NCI-H446 (cell line): ENCODE measurements around the gene KCNQ1.

Experiments
- DNase-seq, 2 experiments: peaks; one replicate each; lab custom pipeline; 2025; lab: John Stamatoyannopoulos, UW

KCNQ1 gene

DNA sequence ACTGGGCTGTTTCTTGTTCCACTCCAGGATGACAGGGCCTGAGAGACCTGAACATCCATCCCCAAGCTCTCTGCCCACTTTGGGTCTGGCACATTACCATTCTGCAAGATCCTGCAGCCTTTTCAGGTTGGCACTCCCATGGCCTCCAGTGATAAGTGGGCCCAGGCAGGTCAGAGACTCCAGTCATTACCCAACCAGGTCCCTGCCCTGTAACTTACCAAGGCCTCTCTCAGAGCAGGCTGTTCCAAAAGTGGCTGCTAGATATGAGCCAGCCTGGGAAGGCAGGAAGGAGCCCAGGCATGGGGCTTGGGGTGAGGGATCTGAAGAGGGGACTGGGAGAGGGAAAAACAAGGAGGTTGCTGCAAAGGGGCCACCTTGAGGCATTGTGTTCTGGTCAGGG lies 219.1 kb downstream of the KCNQ1 start:
- DNase-seq, result no peak

- DNase-seq, result no peak
These were observed 219.6 kb downstream of the KCNQ1 start for GRCh38 chr11:2664376-2664775.

GRCh38 chr11:2664791-2665525 lies 220.2 kb downstream of the KCNQ1 start:
- no peak for DNase-seq

DNA sequence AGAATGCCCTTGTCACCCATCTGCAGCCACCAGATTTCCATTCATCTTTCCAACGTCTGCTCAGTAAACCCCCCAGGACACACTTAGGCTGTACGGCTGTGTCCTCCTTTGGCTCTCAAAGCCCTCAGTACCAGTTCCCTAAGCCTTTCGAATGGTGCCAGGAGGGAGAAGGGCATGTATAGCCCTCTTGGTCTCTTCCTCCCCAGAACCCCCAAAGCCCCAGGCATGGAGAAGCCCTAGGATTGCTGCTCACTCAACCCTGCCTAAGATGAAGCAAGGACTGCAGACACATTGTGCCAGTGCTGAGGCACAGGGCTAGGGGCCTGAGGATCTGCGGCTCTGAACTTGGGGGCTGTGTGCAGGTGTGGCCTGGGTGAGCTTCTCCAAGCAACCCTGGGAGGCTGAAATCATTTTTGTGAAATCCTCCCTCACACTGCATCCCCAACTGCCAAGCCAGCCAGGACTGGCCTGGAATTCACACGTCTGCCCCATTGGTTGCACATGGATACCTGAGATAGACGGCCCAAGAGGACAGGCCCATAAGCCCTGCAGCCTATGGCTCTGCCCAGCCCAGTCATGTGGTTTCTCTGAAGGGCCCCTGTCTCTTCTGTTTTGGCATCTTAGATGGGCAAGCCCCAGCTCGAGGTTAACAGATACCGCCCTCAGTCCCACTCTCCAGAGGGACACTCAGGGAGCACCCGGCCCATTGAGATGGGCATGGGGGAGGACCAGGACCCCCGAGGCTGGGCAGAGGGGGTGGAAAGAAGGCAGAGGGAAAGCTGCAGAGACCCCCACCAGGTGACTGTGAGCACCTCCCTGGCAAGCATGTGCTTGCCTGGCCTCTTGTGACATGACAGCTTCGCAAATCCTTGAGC lies 221.0 kb downstream of the KCNQ1 start:
- DNase-seq, result no peak

DNA sequence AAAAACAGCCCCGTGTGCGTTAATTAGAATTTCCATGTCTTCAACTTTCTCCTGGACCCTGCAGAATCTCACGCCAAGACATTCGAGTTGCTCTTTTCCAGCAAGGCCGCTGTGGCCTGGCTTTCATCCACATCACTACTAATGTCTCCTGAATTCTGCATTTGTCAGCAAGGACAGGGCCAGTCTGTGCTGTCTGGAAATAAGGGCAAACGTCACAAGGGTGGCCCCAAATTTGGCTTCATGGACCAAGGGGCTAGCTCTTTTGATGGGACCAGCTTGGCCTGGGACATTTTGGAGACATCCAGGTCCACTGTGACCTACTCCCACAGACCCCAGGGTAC lies 221.6 kb downstream of the KCNQ1 start:
- DNase-seq, result no peak

DNA sequence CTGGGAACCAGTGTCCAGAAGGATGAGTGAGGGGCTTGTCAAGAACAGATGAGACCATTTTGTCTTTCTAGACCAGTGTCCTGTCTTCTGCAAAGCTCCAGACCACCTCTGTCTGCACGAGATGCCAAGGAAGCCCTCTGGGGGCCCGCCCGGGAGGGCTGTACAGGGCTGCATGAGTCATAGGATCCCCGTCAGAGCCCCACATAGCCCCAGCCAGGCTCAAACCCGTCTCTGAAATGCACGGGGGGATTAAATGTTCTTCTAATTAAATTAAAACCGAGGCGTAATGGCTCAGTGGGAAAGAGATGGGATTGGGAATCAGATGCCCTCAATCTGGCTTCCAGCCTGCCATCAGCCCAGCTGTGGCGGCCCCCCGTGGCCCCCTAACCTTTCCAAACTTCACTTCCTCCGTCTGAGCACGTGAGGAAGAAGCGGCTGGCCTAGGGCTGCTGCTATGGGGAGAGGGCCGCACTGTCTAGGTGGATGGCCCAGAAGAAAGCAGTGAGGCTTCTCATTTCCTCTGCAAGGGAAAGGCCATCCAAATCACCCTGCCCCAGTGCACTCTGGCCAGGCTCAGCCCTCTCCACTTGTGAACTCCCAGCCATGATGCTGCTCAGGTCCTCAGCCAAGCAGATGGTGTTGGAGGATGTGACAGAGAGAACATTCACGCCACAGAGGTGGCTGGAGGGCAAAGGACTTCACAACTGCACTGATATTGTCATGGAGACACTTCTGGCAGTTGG lies 222.2 kb downstream of the KCNQ1 start:
- no peak for DNase-seq

DNA sequence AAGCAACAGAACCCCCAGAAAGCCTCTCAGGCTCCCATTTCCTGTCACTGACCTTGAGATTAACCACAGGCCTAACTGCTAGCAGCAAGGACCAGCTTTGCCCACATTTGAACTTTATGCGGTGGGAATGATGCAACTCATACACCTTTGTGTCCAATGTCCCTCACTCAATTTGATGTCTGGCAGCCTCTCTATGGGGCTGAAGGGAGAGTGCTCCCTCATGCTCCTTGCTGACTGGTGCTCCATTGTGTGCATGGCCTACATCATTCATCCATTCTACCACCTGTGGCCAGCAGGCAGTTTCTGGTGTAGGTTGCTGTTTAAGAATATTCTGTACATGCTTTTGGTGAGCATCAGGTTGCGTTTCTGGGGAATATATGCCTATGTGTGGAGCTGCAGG lies 223.1 kb downstream of the KCNQ1 start:
- DNase-seq, result no peak

- no peak for DNase-seq
These were observed 224.1 kb downstream of the KCNQ1 start for GRCh38 chr11:2668876-2669275.

DNA sequence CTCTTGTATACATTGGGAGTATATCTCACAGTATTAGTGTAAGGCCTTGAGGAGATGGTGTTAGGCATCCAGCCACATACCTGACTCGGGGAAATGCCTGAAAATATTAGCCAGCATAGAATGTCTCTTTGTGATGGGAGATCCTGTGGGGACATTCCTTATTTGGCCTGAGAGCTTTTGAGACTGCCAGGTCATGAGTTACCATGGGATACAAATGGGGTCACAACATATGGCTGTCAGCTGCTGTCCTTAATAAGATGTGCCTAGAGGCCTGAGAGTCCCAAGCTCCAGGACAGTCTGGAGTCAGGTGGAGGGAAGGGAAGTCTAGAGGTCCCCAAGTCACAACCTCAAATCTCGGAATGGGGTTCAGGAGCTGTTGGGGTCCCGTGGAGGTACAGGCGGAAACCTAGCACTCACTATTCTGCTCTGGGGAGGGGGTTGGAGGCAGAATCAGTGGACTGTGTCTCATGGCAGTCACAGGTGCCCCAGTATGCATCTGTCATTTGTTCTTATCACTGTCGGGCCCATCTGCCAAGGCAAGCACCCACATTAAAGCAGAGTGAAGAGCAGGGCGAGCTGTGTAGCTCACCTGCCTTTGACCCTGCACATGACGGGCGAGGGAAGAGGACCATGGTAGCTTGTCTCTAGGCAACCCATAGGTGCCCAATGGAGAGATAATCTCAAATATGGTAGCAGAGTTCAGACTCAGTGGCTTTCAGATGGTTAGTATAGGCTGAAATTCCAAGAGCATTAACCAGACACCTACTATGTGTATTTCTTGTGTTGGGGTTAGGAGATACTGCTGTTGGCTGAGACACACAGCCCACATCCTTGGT lies 225.0 kb downstream of the KCNQ1 start:
- no peak for DNase-seq

- DNase-seq, result no peak
These were observed 225.8 kb downstream of the KCNQ1 start for GRCh38 chr11:2670541-2671100.

DNA sequence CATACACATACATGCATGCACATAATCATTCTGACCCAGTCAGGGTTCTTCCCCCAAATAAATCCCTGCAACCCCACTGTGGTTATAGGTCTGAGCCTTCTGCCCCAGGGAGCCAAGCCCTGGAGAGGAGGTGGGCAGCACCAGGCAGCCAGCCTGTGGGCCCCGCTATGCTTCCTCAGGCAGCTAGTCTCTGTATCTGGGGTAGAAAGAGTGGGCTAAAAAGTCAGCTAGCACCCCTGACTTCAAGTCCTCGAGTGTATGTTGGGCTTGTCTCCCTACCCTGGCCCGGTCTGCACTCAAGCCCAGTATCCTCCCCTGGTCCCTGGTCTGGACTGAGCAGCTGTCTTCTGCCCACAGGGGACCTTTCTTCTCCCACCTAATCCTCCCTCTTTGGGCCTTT lies 226.9 kb downstream of the KCNQ1 start:
- DNase-seq, result no peak

GRCh38 chr11:2672553-2673249 lies 227.9 kb downstream of the KCNQ1 start:
- DNase-seq, result no peak

DNA sequence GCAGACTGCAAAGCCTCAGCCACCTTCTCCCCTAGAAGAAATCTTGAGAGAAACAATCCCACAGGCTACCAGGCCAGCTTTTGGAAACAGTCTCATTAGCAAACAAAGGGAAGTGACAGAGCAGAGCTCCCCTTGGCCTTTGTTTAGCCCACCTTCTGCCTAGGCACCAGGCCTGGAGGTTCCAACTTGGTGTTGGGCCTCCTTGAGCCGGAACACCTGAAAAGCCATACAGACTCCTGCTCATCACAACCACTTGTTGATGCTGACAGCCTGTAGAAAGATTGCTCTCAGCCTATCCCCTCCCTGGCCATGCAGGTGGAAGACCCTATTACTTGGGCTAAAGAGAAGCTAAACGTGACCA lies 228.4 kb downstream of the KCNQ1 start:
- DNase-seq, result no peak

- no peak for DNase-seq
These were observed 229.2 kb downstream of the KCNQ1 start for GRCh38 chr11:2673871-2674471.

DNA sequence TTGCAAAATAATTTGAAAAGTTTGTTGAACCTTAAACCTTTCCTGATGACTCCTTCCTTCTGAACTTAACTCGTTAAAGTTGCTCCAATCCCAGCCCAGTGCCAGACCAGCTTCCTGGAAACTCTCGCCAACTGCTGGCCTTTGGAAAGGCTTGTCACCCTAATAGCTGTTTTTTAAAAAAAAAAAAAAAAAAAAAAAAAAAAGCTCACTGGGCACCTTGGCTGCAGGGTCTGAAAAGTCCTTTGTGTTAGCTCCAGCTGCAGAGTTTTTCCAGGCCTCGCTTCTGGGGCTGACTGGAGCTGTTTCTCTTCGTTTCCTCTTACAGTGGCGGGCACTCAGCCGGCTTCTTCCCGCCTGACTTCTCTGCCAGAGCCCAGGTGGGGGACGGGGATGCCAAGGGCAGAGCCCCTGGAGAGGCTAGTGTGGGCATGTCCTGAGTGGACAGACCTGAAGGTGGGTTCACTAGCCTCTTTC lies 229.9 kb downstream of the KCNQ1 start:
- no peak for DNase-seq

DNA sequence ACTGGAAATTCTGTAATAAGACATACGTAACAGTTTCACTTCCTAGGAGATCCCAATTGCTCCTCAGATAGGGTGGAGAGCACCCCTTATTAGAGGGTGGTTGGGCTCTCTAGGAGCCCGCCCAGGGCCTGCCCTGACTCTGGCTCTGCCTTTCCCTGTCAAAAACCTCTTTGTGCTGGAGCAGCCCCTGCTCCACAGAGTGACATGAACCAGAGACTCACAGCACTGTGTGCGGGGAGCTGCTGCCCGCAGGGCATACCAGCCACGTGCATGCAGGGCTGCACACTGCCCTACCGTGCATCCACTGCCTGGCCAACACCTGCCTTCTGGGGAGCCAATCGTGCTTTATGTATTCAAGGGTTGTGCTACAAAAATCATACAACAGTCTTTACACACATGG lies 230.7 kb downstream of the KCNQ1 start:
- DNase-seq, result no peak

DNA sequence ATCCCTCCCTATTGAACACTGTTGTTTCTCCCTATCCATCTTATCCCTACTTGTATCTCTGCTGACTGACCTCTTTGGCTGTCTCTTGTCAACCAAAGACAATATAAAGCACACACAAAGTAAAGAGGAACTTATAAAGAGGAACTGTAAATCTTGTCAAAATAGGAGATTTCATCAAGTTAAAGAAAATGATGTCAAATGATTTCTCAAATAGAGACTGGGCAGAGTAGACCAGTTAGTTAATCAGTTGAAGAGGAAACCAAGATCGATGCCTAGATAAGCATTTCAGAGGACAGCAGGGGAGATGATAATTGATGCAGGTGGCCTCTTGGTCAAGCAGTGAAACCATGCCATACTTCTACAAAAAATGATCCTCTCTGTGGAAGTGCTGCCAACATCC lies 232.3 kb downstream of the KCNQ1 start:
- no peak for DNase-seq

DNA sequence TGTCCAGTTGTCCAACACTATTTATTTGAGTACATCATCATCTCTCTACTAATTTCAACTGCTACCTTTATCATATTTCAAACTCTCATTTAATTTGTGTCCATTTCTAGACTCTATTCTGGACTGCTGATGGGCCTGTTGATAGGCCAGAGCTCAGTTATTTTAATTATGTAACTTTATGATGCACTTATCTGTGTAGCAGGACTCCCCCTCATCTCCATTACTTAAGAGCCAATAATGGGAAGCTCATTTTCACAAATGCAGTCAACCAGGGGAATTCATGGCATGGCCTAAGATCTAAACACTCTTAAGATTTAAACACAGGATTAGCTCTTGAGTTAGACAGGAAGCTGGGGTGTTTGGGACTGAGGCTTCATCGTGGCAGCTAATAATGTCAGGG lies 233.6 kb downstream of the KCNQ1 start:
- no peak for DNase-seq

- DNase-seq, result no peak
These were observed 234.3 kb downstream of the KCNQ1 start for GRCh38 chr11:2679011-2679676.
